HCT116 (cell line): Measurements from ENCODE around the gene PTPN18. TPM values are rescaled to one million over a fixed set of nuclear protein-coding genes. Genes with fewer than 3 reads are reported as not detected.

Experiments used
- ATAC-seq: fragments of 200-7000 bp; cut with Tn5 transposase; 2 replicates; pipeline ENCODE4 v1.9.1; 2020; ENCODE audit warnings: mild to moderate bottlenecking, moderate library complexity
- BruUV-seq: library from RNA; stranded (reverse); fragments of 400-500 nt; replicated peaks from 2 replicates; lab custom pipeline; 2021; lab: Mats Ljungman, UMichigan
- CTCF ChIA-PET: fragments of 300-600 bp; sonication (Branson Sonifier 250); formaldehyde crosslinking; loops from one replicate; lab custom pipeline; 2021; ENCODE audit warnings: antibody characterized with exemption; lab: Charles Lee
- POLR2A ChIA-PET: fragments of 300-600, 350-600 bp; sonication (Branson Sonifier 250); formaldehyde crosslinking; loops from one replicate; lab custom pipeline; 2021; ENCODE audit warnings: antibody characterized with exemption; lab: Charles Lee
- RAD21 ChIA-PET, 2 experiments: fragments of 300-600 bp; sonication (Branson Sonifier 250); formaldehyde crosslinking; loops; one replicate each; lab custom pipeline; 2023; ENCODE audit warnings: low total read pairs in 2 of 2; ENCODE audit not compliant: uncharacterized antibody in 2 of 2, unreplicated experiment in 2 of 2, low non-redundant PET in 1 of 2; lab: Charles Lee
- DNase-seq: peaks from one replicate; pipeline ENCODE4 v3.0.0-alpha.2; 2010; ENCODE audit warnings: low read depth, low spot score
- H2AFZ ChIP-seq: fragments of 200-600 bp; shearing (Covaris generic), sonication (generic); 2 replicates; pipeline ENCODE4 v1.6.1; 2017; ENCODE audit warnings: low read depth, mixed run types, mixed read lengths, antibody characterized with exemption, low read length; ENCODE audit not compliant: poor library complexity, severe bottlenecking
- H3K27ac ChIP-seq: 2 replicates; pipeline ENCODE4 v1.5.1; 2012; ENCODE audit warnings: low read depth, low read length
- H3K27me3 ChIP-seq: fragments of 200-600 bp; sonication (generic); 2 replicates; pipeline ENCODE4 v1.6.1; 2016; ENCODE audit warnings: mixed run types, low read length, mixed read lengths; ENCODE audit not compliant: insufficient read depth
- H3K36me3 ChIP-seq, 2 experiments: fragments of 200-500 bp in 1 of 2; fragments of 200-600 bp in 1 of 2; sonication (Bioruptor generic) in 1 of 2; sonication (generic) in 1 of 2; 2 replicates each; pipeline versions ENCODE4 v1.5.1 to v1.6.1; 2014 to 2016; ENCODE audit warnings: low read length in 2 of 2, inconsistent platforms in 1 of 2, mixed read lengths in 1 of 2, mixed run types in 1 of 2; ENCODE audit not compliant: insufficient read depth in 2 of 2, control insufficient read depth in 1 of 2
- H3K4me1 ChIP-seq, 2 experiments: fragments of 200-600 bp in 1 of 2; sonication (generic) in 1 of 2; 2 replicates each; pipeline versions ENCODE4 v1.5.1 to v1.6.1; 2012 to 2017; ENCODE audit warnings: low read length in 2 of 2, inconsistent platforms in 1 of 2, mild to moderate bottlenecking in 1 of 2, mixed read lengths in 1 of 2, mixed run types in 1 of 2, moderate library complexity in 1 of 2; ENCODE audit not compliant: insufficient read depth in 2 of 2, control insufficient read depth in 1 of 2
- H3K4me2 ChIP-seq: fragments of 200-600 bp; sonication (generic); 2 replicates; pipeline ENCODE4 v1.6.1; 2017; ENCODE audit warnings: mixed run types, low read length, mixed read lengths
- H3K4me3 ChIP-seq, 2 experiments: fragments of 200-600 bp in 1 of 2; sonication (generic) in 1 of 2; replicated peaks in 1 of 2; 2 replicates each; pipeline ENCODE4 v1.5.1; 2011 to 2016; ENCODE audit warnings: low read length in 2 of 2, control low read depth in 1 of 2, low read depth in 1 of 2, mild to moderate bottlenecking in 1 of 2, mixed read lengths in 1 of 2, mixed run types in 1 of 2
- H3K79me2 ChIP-seq: fragments of 200-600 bp; sonication (generic); 2 replicates; pipeline ENCODE4 v1.6.1; 2017; ENCODE audit warnings: mild to moderate bottlenecking, mixed run types, low read length, moderate library complexity, mixed read lengths; ENCODE audit not compliant: insufficient read depth
- H3K9ac ChIP-seq: fragments of 200-600 bp; sonication (generic); 2 replicates; pipeline ENCODE4 v1.6.1; 2016; ENCODE audit warnings: low read length, mixed read lengths
- H3K9me2 ChIP-seq: fragments of 200-600 bp; sonication (generic), shearing (Covaris generic); 2 replicates; pipeline ENCODE4 v1.6.1; 2017; ENCODE audit warnings: mixed run types, mild to moderate bottlenecking, moderate library complexity; ENCODE audit not compliant: insufficient read depth
- H3K9me3 ChIP-seq, 2 experiments: fragments of 200-500 bp in 1 of 2; fragments of 200-600 bp in 1 of 2; sonication (Bioruptor generic) in 1 of 2; sonication (generic) in 1 of 2; 2 replicates each; pipeline ENCODE4 v1.6.1; 2014 to 2017; ENCODE audit warnings: low read length in 2 of 2, mixed read lengths in 2 of 2, inconsistent platforms in 1 of 2, low read depth in 1 of 2, mild to moderate bottlenecking in 1 of 2, mixed run types in 1 of 2, moderate library complexity in 1 of 2; ENCODE audit not compliant: control insufficient read depth in 1 of 2, insufficient read depth in 1 of 2
- H4K20me1 ChIP-seq: fragments of 200-600 bp; sonication (generic), shearing (Covaris generic); 2 replicates; pipeline ENCODE4 v1.6.1; 2017; ENCODE audit warnings: mixed run types, mild to moderate bottlenecking, moderate library complexity; ENCODE audit not compliant: insufficient read depth
- ATF3 ChIP-seq: IDR thresholded peaks from 2 replicates; pipeline ENCODE4 v1.6.1; 2012
- CTCF ChIP-seq, 3 experiments: fragments of 200-600 bp in 1 of 3; sonication (generic) in 1 of 3; IDR thresholded peaks in 2 of 3; conservative IDR thresholded peaks in 1 of 3; 2 replicates each; pipeline ENCODE4 v1.5.1; 2012 to 2017; ENCODE audit warnings: low read depth in 2 of 3, low read length in 2 of 3, antibody characterized with exemption in 1 of 3, borderline replicate concordance in 1 of 3, control low read depth in 1 of 3, mild to moderate bottlenecking in 1 of 3, mixed read lengths in 1 of 3, mixed run types in 1 of 3, moderate library complexity in 1 of 3; ENCODE audit not compliant: insufficient read depth in 1 of 3
- EGR1 ChIP-seq: IDR thresholded peaks from 2 replicates; pipeline ENCODE4 v1.6.1; 2012; ENCODE audit warnings: low read depth
- ELF1 ChIP-seq: IDR thresholded peaks from 2 replicates; pipeline ENCODE4 v1.6.1; 2012; ENCODE audit warnings: low read depth, borderline replicate concordance
- EZH2phosphoT487 ChIP-seq: fragments of 200-600 bp; IDR thresholded peaks from 2 replicates; pipeline ENCODE4 v1.6.1; 2018; ENCODE audit warnings: antibody characterized with exemption, borderline replicate concordance
- MAX ChIP-seq: IDR thresholded peaks from 2 replicates; pipeline ENCODE4 v1.6.1; 2012
- POLR2AphosphoS5 ChIP-seq: IDR thresholded peaks from 2 replicates; pipeline ENCODE4 v1.6.1; 2011; ENCODE audit warnings: mild to moderate bottlenecking, low read depth, low read length, moderate library complexity
- RAD21 ChIP-seq: IDR thresholded peaks from 2 replicates; pipeline ENCODE4 v1.6.1; 2012; ENCODE audit warnings: low read depth, mild to moderate bottlenecking
- REST ChIP-seq: IDR thresholded peaks from 2 replicates; pipeline ENCODE4 v1.6.1; 2012; ENCODE audit warnings: low read depth
- SIN3A ChIP-seq: IDR thresholded peaks from 2 replicates; pipeline ENCODE4 v1.6.1; 2012; ENCODE audit warnings: low read depth
- SP1 ChIP-seq: IDR thresholded peaks from 2 replicates; pipeline ENCODE4 v1.6.1; 2012; ENCODE audit warnings: low read depth
- SRF ChIP-seq: IDR thresholded peaks from 2 replicates; pipeline ENCODE4 v1.6.1; 2012; ENCODE audit warnings: low read depth
- TCF7L2 ChIP-seq: IDR thresholded peaks from 2 replicates; pipeline ENCODE4 v1.7.0; 2011; ENCODE audit warnings: borderline replicate concordance, inconsistent platforms; ENCODE audit not compliant: insufficient read depth, insufficient read length; ENCODE audit errors: extremely low read depth
- ZNF274 ChIP-seq: fragments of 200-500 bp; sonication (Bioruptor generic); IDR thresholded peaks from 2 replicates; pipeline ENCODE4 v1.6.1; 2014; ENCODE audit warnings: mild to moderate bottlenecking, low read depth, low read length, inconsistent platforms
- intact Hi-C: fragments of 100-400 bp; cut with micrococcal nuclease; formaldehyde crosslinking; loops from 2 replicates; pipeline ENCODE4 v1.10.0; 2022
- total RNA-seq: library from RNA; stranded (reverse); gene quantifications from one replicate; pipeline ENCODE4 v1.2.1, GENCODE V29; 2021; ENCODE audit not compliant: unreplicated experiment

PTPN18 gene
- total RNA-seq, 1 experiment from 2014 or later = 52.4 TPM

- no peak overlapping the region for H3K4me3 ChIP-seq
- ChIA-PET RAD21 (interaction anchor here (0.5 to 1.3 kb wide), 4 partner anchors 10 to 740 kb away, joined by 3 to 4 read pairs (median 3); partner anchors contain the start of gene IMP4 (in 1 of the 2)), CTCF (interaction anchor here (0.7 to 4.4 kb wide), 6 partner anchors 10 to 396 kb away, joined by 3 to 29 read pairs (median 5); partner anchors contain the start of genes IMP4 and SMPD4), POLR2A (interaction anchor here (1.0 kb wide), 1 partner anchor 44 kb away, joined by 3 read pairs; no protein-coding TSS in a partner anchor)
- BruUV-seq = no TSS peak
- H3K27me3 ChIP-seq = peaks cover 13% of the 10 kb centered on the region
- H3K4me1 ChIP-seq = peaks cover 2 to 33% of the 10 kb centered on the region in 2 experiments; a peak in 3 of 4 replicates
- peak overlapping the region; percentile 87 for H2AFZ ChIP-seq
- H4K20me1 ChIP-seq = no peaks in the 10 kb centered on the region
- intact Hi-C loops = loop anchor here (1.0 to 5.0 kb wide), 6 partner anchors 40 to 455 kb away; partner anchors contain the start of gene SMPD4
- no peak for TF ChIP-seq ZNF274
- no peak for TF ChIP-seq TCF7L2
- no peak for TF ChIP-seq REST
- no peak for TF ChIP-seq ATF3
- peak; percentile 95 to 98 (median 95) for TF ChIP-seq CTCF (IDR thresholded peaks at IDR 0.05 in 2 of 3, conservative IDR thresholded peaks at IDR 0.05 in 1 of 3; ENCODE audit: borderline replicate concordance in 1 of 3, insufficient read depth in 1 of 3, low read depth in 2 of 3, low read length in 2 of 3)
- no peak for TF ChIP-seq ELF1
- no peak for TF ChIP-seq POLR2AphosphoS5
- peak; percentile 98 for TF ChIP-seq RAD21
- no peak for TF ChIP-seq SIN3A
- no peak for TF ChIP-seq EGR1
- TF ChIP-seq SP1 = no peak
- no peak for TF ChIP-seq SRF
- TF ChIP-seq EZH2phosphoT487 = no peak
- TF ChIP-seq MAX = 0 out of 2 replicates have a peak, but pooled peaks have one; percentile 31
- H3K79me2 ChIP-seq = no peaks in the 10 kb centered on the region
- DNase-seq (peak; percentile 53), ATAC-seq (peak; percentile 64)
- no peaks in the 10 kb centered on the region for H3K36me3 ChIP-seq
- no peak overlapping the region for H3K9ac ChIP-seq
- no peak overlapping the region for H3K27ac ChIP-seq
- H3K9me2 ChIP-seq = no peaks in the 10 kb centered on the region
- no peaks in the 10 kb centered on the region for H3K9me3 ChIP-seq
- peak overlapping the region; percentile 61 for H3K4me2 ChIP-seq
Measured at GRCh38 chr2:130332271-130333073, 23.4 kb upstream of the PTPN18 start.
